ENCODE results near the gene CUL9.

DNA sequence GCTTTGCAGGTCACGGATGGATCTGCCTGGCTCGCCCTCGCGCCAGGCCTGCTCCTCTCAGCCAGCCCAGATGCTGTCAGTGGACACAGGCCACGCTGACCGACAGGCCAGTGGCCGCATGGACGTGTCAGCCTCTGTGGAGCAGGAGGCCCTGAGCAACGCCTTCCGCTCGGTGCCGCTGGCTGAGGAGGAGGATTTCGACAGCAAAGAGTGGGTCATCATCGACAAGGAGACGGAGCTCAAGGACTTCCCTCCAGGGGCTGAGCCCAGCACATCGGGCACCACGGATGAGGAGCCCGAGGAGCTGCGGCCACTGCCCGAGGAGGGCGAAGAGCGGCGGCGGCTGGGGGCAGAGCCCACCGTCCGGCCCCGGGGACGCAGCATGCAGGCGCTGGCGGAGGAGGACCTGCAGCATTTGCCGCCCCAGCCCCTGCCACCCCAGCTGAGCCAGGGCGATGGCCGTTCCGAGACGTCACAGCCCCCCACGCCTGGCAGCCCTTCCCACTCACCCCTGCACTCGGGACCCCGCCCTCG lies 80.9 kb downstream of the CUL9 start:
- TF ChIP-seq, protein P1, sequence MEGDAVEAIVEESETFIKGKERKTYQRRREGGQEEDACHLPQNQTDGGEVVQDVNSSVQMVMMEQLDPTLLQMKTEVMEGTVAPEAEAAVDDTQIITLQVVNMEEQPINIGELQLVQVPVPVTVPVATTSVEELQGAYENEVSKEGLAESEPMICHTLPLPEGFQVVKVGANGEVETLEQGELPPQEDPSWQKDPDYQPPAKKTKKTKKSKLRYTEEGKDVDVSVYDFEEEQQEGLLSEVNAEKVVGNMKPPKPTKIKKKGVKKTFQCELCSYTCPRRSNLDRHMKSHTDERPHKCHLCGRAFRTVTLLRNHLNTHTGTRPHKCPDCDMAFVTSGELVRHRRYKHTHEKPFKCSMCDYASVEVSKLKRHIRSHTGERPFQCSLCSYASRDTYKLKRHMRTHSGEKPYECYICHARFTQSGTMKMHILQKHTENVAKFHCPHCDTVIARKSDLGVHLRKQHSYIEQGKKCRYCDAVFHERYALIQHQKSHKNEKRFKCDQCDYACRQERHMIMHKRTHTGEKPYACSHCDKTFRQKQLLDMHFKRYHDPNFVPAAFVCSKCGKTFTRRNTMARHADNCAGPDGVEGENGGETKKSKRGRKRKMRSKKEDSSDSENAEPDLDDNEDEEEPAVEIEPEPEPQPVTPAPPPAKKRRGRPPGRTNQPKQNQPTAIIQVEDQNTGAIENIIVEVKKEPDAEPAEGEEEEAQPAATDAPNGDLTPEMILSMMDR (IDR thresholded peaks at IDR 0.05; ENCODE audit: insufficient read depth, low read length): no peak
- no peak for TF ChIP-seq POLR2AphosphoS5 (IDR thresholded peaks at IDR 0.05; ENCODE audit: low read depth)
- TF ChIP-seq, protein P2, sequence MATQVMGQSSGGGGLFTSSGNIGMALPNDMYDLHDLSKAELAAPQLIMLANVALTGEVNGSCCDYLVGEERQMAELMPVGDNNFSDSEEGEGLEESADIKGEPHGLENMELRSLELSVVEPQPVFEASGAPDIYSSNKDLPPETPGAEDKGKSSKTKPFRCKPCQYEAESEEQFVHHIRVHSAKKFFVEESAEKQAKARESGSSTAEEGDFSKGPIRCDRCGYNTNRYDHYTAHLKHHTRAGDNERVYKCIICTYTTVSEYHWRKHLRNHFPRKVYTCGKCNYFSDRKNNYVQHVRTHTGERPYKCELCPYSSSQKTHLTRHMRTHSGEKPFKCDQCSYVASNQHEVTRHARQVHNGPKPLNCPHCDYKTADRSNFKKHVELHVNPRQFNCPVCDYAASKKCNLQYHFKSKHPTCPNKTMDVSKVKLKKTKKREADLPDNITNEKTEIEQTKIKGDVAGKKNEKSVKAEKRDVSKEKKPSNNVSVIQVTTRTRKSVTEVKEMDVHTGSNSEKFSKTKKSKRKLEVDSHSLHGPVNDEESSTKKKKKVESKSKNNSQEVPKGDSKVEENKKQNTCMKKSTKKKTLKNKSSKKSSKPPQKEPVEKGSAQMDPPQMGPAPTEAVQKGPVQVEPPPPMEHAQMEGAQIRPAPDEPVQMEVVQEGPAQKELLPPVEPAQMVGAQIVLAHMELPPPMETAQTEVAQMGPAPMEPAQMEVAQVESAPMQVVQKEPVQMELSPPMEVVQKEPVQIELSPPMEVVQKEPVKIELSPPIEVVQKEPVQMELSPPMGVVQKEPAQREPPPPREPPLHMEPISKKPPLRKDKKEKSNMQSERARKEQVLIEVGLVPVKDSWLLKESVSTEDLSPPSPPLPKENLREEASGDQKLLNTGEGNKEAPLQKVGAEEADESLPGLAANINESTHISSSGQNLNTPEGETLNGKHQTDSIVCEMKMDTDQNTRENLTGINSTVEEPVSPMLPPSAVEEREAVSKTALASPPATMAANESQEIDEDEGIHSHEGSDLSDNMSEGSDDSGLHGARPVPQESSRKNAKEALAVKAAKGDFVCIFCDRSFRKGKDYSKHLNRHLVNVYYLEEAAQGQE (IDR thresholded peaks at IDR 0.05; ENCODE audit: insufficient replicate concordance, low read depth): no peak
- TF ChIP-seq GABPA (IDR thresholded peaks at IDR 0.05; ENCODE audit: low read depth): no peak

Measured in HL-60 (cell line).